ENCODE data around the gene HM13. TPM values are rescaled to one million over a fixed set of nuclear protein-coding genes. Genes with fewer than 3 reads are reported as not detected.

Gene HM13
- total RNA-seq, 1 experiment from 2014 or later = 103 TPM

DNA sequence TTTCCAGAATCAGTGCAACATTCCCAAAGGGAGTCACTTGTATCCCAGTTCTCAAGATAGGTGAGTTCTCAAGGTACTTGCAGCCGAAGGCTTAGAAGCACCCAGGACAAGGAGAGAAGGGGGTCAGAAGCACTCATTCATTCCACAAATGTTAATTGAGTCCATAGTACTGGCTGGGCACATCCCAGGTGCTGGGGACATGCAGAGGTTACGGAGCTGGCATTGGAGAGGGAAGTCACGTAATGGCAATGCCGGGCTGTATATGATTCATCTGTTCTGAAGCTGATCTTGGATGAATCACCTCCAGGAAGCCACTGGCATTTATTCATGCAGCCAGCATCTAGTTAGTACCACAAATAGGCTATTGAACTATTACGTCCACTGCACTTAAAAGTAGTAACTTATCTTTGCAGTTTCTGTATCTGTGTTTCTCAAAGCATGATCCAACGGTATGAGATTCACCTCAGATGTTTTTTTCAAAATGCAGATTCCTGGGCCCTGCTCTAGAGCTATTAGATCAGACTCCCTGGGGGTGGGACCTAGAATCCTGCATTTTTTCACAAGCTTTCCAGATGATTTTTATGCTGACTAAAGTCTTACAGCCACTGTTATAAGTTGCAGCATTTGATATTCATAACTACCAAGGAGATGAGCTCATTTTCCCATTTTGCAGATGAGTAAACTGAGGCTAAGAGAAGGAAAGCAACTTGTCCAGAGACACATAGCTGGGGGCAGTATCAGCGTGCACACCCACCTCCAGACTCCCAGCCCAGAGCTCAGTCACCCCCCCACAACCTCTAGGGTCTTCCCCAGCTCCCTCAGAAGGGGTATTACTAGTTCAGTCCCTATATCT is 46.7 kb downstream of the HM13 start (continued):
- TF ChIP-seq SP1 (CRISPR knock-in tag; conservative IDR thresholded peaks at IDR 0.05) = no peak
- TF ChIP-seq, protein P1, sequence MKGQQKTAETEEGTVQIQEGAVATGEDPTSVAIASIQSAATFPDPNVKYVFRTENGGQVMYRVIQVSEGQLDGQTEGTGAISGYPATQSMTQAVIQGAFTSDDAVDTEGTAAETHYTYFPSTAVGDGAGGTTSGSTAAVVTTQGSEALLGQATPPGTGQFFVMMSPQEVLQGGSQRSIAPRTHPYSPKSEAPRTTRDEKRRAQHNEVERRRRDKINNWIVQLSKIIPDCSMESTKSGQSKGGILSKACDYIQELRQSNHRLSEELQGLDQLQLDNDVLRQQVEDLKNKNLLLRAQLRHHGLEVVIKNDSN (CRISPR knock-in tag; IDR thresholded peaks at IDR 0.05) = no peak
- no peak for TF ChIP-seq RORB (CRISPR knock-in tag; IDR thresholded peaks at IDR 0.05)
- TF ChIP-seq, protein P2, sequence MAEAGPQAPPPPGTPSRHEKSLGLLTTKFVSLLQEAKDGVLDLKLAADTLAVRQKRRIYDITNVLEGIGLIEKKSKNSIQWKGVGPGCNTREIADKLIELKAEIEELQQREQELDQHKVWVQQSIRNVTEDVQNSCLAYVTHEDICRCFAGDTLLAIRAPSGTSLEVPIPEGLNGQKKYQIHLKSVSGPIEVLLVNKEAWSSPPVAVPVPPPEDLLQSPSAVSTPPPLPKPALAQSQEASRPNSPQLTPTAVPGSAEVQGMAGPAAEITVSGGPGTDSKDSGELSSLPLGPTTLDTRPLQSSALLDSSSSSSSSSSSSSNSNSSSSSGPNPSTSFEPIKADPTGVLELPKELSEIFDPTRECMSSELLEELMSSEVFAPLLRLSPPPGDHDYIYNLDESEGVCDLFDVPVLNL (CRISPR knock-in tag; IDR thresholded peaks at IDR 0.05; ENCODE audit: borderline replicate concordance, low read depth) = no peak

DNA sequence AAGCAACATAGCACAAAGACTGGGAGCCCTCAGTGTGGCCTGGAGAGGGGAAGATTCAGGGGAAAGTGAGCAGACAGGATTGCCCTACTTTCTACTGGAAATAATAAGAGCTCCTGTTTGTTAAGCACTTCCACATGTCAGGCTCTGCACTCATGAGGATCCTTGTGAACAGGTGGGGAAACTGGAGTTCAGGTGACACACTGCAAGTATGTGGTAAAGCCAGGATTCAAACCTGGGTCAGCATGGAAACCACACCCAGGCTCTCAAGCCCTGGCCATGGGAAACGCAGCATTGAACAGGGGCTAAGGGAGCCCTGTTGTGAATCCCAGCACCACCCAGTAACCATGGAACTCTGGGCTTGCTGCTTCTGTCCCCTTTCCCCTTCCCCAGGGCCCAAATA is 48.0 kb downstream of the HM13 start:
- CTCF ChIA-PET = interaction anchor here (0.5 to 14.0 kb wide), 53 partner anchors 9 to 254 kb away, joined by 3 to 850 read pairs (median 5); partner anchors contain the start of genes BCL2L1, COX4I2, HM13 and ID1
- Mint-ChIP-seq H3K4me3 (no peak overlapping the region), H3K9me3 (no peaks in the 10 kb centered on the region), H3K36me3 (peaks cover 46% of the 10 kb centered on the region), H3K4me1 (peaks cover 19% of the 10 kb centered on the region), H3K27ac (no peak overlapping the region), H3K27me3 (ENCODE audit: low read depth) (no peaks in the 10 kb centered on the region)
- POLR2A ChIA-PET = interaction anchor here (1.1 to 1.7 kb wide), 5 partner anchors 10 to 51 kb away, joined by 3 to 15 read pairs (median 6); partner anchors contain the start of gene ID1
- DNase-seq (ENCODE audit: low spot score) = no peak
- no peak for TF ChIP-seq OVOL2 (CRISPR knock-in tag; IDR thresholded peaks at IDR 0.05; ENCODE audit: borderline replicate concordance)
- no peak for TF ChIP-seq ZNF232 (CRISPR knock-in tag; IDR thresholded peaks at IDR 0.05)
- no peak for TF ChIP-seq ZNF317 (CRISPR knock-in tag; IDR thresholded peaks at IDR 0.05; ENCODE audit: borderline replicate concordance, low read depth)
- TF ChIP-seq GTF2I (CRISPR knock-in tag; conservative IDR thresholded peaks at IDR 0.05) = no peak
- no peak for TF ChIP-seq NFYB (CRISPR knock-in tag; conservative IDR thresholded peaks at IDR 0.05; ENCODE audit: low read depth)
- TF ChIP-seq NFE2L1 (CRISPR knock-in tag; IDR thresholded peaks at IDR 0.05) = no peak
- TF ChIP-seq ZBTB21 (CRISPR knock-in tag; IDR thresholded peaks at IDR 0.05; ENCODE audit: borderline replicate concordance) = no peak
- TF ChIP-seq, protein P3, sequence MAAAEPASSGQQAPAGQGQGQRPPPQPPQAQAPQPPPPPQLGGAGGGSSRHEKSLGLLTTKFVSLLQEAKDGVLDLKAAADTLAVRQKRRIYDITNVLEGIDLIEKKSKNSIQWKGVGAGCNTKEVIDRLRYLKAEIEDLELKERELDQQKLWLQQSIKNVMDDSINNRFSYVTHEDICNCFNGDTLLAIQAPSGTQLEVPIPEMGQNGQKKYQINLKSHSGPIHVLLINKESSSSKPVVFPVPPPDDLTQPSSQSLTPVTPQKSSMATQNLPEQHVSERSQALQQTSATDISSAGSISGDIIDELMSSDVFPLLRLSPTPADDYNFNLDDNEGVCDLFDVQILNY (CRISPR knock-in tag; IDR thresholded peaks at IDR 0.05) = no peak
- no peak for TF ChIP-seq KAT7 (CRISPR knock-in tag; IDR thresholded peaks at IDR 0.05; ENCODE audit: borderline replicate concordance)
- no peak for TF ChIP-seq ZNF121 (CRISPR knock-in tag; IDR thresholded peaks at IDR 0.05)
- no peak for TF ChIP-seq TEAD4 (CRISPR knock-in tag; IDR thresholded peaks at IDR 0.05)
- no peak for TF ChIP-seq ESRRA (CRISPR knock-in tag; IDR thresholded peaks at IDR 0.05; ENCODE audit: borderline replicate concordance)
- TF ChIP-seq, protein P4, sequence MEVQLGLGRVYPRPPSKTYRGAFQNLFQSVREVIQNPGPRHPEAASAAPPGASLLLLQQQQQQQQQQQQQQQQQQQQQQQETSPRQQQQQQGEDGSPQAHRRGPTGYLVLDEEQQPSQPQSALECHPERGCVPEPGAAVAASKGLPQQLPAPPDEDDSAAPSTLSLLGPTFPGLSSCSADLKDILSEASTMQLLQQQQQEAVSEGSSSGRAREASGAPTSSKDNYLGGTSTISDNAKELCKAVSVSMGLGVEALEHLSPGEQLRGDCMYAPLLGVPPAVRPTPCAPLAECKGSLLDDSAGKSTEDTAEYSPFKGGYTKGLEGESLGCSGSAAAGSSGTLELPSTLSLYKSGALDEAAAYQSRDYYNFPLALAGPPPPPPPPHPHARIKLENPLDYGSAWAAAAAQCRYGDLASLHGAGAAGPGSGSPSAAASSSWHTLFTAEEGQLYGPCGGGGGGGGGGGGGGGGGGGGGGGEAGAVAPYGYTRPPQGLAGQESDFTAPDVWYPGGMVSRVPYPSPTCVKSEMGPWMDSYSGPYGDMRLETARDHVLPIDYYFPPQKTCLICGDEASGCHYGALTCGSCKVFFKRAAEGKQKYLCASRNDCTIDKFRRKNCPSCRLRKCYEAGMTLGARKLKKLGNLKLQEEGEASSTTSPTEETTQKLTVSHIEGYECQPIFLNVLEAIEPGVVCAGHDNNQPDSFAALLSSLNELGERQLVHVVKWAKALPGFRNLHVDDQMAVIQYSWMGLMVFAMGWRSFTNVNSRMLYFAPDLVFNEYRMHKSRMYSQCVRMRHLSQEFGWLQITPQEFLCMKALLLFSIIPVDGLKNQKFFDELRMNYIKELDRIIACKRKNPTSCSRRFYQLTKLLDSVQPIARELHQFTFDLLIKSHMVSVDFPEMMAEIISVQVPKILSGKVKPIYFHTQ (CRISPR knock-in tag; IDR thresholded peaks at IDR 0.05) = no peak
- TF ChIP-seq SMAD4 (CRISPR knock-in tag; IDR thresholded peaks at IDR 0.05) = no peak
- TF ChIP-seq, protein P5, sequence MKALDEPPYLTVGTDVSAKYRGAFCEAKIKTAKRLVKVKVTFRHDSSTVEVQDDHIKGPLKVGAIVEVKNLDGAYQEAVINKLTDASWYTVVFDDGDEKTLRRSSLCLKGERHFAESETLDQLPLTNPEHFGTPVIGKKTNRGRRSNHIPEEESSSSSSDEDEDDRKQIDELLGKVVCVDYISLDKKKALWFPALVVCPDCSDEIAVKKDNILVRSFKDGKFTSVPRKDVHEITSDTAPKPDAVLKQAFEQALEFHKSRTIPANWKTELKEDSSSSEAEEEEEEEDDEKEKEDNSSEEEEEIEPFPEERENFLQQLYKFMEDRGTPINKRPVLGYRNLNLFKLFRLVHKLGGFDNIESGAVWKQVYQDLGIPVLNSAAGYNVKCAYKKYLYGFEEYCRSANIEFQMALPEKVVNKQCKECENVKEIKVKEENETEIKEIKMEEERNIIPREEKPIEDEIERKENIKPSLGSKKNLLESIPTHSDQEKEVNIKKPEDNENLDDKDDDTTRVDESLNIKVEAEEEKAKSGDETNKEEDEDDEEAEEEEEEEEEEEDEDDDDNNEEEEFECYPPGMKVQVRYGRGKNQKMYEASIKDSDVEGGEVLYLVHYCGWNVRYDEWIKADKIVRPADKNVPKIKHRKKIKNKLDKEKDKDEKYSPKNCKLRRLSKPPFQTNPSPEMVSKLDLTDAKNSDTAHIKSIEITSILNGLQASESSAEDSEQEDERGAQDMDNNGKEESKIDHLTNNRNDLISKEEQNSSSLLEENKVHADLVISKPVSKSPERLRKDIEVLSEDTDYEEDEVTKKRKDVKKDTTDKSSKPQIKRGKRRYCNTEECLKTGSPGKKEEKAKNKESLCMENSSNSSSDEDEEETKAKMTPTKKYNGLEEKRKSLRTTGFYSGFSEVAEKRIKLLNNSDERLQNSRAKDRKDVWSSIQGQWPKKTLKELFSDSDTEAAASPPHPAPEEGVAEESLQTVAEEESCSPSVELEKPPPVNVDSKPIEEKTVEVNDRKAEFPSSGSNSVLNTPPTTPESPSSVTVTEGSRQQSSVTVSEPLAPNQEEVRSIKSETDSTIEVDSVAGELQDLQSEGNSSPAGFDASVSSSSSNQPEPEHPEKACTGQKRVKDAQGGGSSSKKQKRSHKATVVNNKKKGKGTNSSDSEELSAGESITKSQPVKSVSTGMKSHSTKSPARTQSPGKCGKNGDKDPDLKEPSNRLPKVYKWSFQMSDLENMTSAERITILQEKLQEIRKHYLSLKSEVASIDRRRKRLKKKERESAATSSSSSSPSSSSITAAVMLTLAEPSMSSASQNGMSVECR (CRISPR knock-in tag; IDR thresholded peaks at IDR 0.05; ENCODE audit: borderline replicate concordance) = no peak
- no peak for ATAC-seq

Measured in WTC11 (cell line).